Neural crest cell (in vitro differentiated cells): ENCODE measurements around the gene DNAI7. TPM values are rescaled to one million over a fixed set of nuclear protein-coding genes. Genes with fewer than 3 reads are reported as not detected.

Experiments
- DNase-seq: peaks from one replicate; pipeline ENCODE4 v3.0.0; 2021; ENCODE audit warnings: low read depth, mixed read lengths, low spot score
- H3K27ac Mint-ChIP-seq: one replicate; pipeline ENCODE4 v1.8.0; 2021; ENCODE audit warnings: mild to moderate bottlenecking, mixed read lengths; ENCODE audit not compliant: unreplicated experiment
- H3K27me3 Mint-ChIP-seq: 2 replicates; pipeline ENCODE4 v1.8.0; 2021; ENCODE audit warnings: low read depth, mild to moderate bottlenecking, mixed read lengths
- H3K36me3 Mint-ChIP-seq: 2 replicates; pipeline ENCODE4 v1.8.0; 2021; ENCODE audit warnings: low read depth, mild to moderate bottlenecking, mixed read lengths
- H3K4me1 Mint-ChIP-seq: 2 replicates; pipeline ENCODE4 v1.8.0; 2021; ENCODE audit warnings: mixed read lengths
- H3K4me3 Mint-ChIP-seq: one replicate; pipeline ENCODE4 v1.8.0; 2021; ENCODE audit warnings: mild to moderate bottlenecking, mixed read lengths
- H3K9me3 Mint-ChIP-seq: 2 replicates; pipeline ENCODE4 v1.8.0; 2021; ENCODE audit warnings: mixed read lengths
- total RNA-seq: library from RNA; stranded (reverse); gene quantifications from 2 replicates; pipeline ENCODE4 v1.2.1, GENCODE V29; 2021
- TF ChIP-seq, protein P1 (sequence below): fragments of 200-600 bp; sonication (generic); conservative IDR thresholded peaks from 2 replicates; pipeline ENCODE4 v1.5.0; 2021; ENCODE audit warnings: antibody characterized with exemption, mild to moderate bottlenecking

Gene DNAI7
- total RNA-seq, 1 donor from 2014 or later = 0.37 TPM

DNA sequence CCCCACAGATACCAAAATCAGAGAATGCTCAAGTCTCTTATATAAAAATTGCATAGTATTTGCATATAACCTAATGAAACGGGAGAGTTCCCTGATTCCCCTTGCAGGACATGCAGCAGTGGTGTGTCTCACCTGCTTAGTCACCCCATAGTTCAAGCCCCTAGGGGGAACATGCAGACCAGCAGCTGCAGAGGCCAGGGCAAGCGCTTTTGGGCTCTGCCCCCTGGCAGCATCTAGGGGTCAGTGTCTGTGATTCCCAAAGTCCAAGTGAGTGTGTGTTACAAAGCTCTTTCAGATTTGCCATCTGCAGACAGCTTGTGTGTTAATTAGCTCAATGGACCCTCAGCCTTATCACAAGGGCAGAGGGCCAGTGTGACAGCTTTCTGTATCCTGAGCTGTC, 110.1 kb downstream of the DNAI7 start:
- TF ChIP-seq, protein P1, sequence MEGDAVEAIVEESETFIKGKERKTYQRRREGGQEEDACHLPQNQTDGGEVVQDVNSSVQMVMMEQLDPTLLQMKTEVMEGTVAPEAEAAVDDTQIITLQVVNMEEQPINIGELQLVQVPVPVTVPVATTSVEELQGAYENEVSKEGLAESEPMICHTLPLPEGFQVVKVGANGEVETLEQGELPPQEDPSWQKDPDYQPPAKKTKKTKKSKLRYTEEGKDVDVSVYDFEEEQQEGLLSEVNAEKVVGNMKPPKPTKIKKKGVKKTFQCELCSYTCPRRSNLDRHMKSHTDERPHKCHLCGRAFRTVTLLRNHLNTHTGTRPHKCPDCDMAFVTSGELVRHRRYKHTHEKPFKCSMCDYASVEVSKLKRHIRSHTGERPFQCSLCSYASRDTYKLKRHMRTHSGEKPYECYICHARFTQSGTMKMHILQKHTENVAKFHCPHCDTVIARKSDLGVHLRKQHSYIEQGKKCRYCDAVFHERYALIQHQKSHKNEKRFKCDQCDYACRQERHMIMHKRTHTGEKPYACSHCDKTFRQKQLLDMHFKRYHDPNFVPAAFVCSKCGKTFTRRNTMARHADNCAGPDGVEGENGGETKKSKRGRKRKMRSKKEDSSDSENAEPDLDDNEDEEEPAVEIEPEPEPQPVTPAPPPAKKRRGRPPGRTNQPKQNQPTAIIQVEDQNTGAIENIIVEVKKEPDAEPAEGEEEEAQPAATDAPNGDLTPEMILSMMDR = no peak
- Mint-ChIP-seq H3K9me3 (no peaks in the 10 kb centered on the region), H3K27me3 (no peaks in the 10 kb centered on the region), H3K36me3 (no peaks in the 10 kb centered on the region), H3K4me3 (no peak overlapping the region), H3K27ac (peak overlapping the region; percentile 68), H3K4me1 (peaks cover 3% of the 10 kb centered on the region)
- no peak for DNase-seq

DNA sequence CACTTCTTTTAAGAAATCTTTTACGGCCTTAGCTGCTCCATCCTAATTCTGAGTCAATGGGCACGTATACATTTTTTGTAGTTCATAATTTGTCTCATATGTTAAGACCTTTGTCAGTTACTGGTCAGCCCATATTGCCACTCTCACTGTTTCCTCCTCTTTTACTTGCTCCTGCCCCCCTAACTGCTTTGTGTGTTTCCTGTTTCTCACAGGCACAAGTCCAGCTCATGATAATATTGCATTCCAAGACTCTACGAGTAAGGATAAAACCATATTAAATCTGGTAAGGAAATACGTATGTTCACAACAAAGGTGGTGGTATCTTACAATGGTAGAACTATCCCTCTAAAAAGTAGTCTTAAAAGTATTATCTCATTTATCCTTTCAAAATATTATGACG, 111.7 kb downstream of the DNAI7 start:
- Mint-ChIP-seq H3K27me3 (no peaks in the 10 kb centered on the region), H3K9me3 (no peaks in the 10 kb centered on the region), H3K27ac (no peak overlapping the region), H3K36me3 (no peaks in the 10 kb centered on the region), H3K4me1 (peaks cover 3% of the 10 kb centered on the region), H3K4me3 (no peak overlapping the region)
- DNase-seq = no peak
- TF ChIP-seq, protein P1 = no peak

DNA sequence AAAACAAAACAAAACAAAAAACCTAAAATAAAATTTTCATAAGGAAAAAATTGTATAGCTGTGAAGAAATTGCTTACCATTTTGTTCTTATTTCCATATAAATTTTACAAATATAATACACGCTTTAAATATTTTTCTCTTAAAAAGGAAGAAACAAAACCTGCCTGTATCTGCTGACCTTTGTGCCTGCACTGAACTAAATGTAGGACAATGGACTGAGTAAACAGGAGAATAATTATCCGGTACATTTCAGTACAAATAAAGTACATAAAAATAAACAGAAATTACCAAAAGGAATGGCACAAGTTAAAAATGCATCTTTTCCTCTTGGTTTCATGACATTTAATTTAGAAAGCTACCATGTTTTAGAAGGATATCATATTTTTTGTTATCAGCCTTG, 112.3 kb downstream of the DNAI7 start:
- no peak for DNase-seq
- H3K4me3 Mint-ChIP-seq = no peak overlapping the region
- TF ChIP-seq, protein P1 = no peak
- no peaks in the 10 kb centered on the region for H3K27me3 Mint-ChIP-seq
- no peaks in the 10 kb centered on the region for H3K36me3 Mint-ChIP-seq
- no peak overlapping the region for H3K27ac Mint-ChIP-seq
- peaks cover 3% of the 10 kb centered on the region for H3K4me1 Mint-ChIP-seq
- no peaks in the 10 kb centered on the region for H3K9me3 Mint-ChIP-seq

DNA sequence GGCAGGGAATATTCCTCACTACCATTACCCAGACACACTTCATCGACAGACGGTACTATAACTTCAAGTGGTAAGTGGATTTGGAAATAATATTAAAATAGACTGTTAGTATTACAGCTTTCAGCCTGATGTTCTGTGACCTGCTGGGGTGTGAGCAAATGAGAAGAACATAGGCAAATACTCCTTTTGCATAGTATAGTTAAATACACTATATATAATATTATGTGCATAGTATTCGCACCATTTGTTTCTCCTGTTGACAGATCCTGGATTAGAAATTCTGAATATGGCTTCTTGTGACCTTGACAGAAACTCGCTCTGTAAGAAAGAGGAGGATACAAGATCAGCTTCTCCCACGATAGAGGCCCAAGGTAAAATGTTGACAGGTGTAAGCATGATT, 115.6 kb downstream of the DNAI7 start:
- Mint-ChIP-seq H3K4me3 (no peak overlapping the region), H3K27me3 (no peaks in the 10 kb centered on the region), H3K36me3 (no peaks in the 10 kb centered on the region), H3K9me3 (no peaks in the 10 kb centered on the region), H3K27ac (no peak overlapping the region), H3K4me1 (peaks cover 3% of the 10 kb centered on the region)
- TF ChIP-seq, protein P1 = no peak
- no peak for DNase-seq

DNA sequence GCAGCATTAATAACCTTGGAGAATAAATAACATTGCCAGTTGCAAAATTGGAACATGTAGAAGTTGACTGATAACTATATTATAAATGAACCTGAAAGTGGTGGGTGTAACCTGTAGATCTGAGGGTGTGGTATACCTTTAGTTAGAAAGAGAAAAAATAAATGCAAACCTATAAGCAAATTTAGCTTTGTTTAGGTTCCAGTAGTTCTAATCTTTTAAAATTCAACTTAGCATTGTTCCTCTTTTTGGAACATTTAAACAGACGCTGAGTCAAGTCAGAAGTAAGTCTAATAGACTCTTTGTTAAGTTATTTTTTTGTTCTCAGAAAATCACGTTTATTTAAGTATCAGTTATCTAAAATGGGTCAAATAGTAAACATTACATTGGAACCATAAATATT, 120.0 kb downstream of the DNAI7 start:
- Mint-ChIP-seq H3K27ac (no peak overlapping the region), H3K27me3 (no peaks in the 10 kb centered on the region), H3K4me3 (no peak overlapping the region), H3K9me3 (no peaks in the 10 kb centered on the region), H3K36me3 (no peaks in the 10 kb centered on the region), H3K4me1 (no peaks in the 10 kb centered on the region)
- no peak for DNase-seq
- TF ChIP-seq, protein P1 = no peak

DNA sequence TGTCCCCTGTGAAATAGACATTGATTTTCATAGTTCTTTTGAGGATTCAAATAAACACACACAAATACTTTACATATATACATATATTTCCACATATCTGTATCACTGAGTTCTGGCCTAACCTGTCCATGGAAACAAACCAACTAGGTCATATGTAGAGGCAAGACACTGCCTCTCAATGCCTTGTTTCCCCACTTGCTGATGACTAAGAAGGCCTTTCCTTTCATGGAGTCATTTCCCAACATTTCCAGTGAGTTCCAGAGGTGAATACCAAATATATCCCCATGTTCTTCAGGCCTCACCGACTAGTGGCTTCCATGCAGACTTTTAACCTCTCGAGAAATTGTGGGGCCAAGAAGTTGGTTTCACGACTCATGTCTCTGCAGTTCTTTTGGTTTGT, 120.8 kb downstream of the DNAI7 start:
- DNase-seq = no peak
- Mint-ChIP-seq H3K27me3 (no peaks in the 10 kb centered on the region), H3K4me1 (no peaks in the 10 kb centered on the region), H3K9me3 (no peaks in the 10 kb centered on the region), H3K36me3 (no peaks in the 10 kb centered on the region), H3K4me3 (no peak overlapping the region), H3K27ac (no peak overlapping the region)
- TF ChIP-seq, protein P1 = no peak
